ENCODE data around the gene TOMM22. TPM values are rescaled to one million over a fixed set of nuclear protein-coding genes. Genes with fewer than 3 reads are reported as not detected.
A peak's percentile ranks its signal among the peaks of the same experiment; 100 is the strongest.

The TOMM22 gene
- total RNA-seq, 1 experiment from 2014 or later = 146 TPM

DNA sequence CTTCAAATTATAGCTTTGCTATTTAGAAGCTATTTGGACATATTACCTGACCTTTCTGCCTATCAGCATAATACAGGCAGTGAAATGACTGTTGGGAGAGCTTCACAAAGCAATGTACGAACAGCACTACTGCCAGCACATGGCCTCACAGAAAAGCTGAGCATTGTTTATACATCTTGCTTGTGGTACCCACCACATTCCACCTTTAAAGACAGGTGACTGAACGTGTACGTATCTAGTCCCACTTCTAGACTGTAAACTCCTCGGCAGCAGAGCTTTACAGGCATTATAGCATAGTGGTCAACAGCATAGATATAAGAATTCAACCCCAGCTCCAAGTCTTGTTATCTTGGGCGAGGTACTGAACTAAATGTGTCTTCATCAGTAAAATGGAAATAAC is 17.4 kb downstream of the TOMM22 start:
- H3K4me1 Mint-ChIP-seq = peaks cover 47% of the 10 kb centered on the region

DNA sequence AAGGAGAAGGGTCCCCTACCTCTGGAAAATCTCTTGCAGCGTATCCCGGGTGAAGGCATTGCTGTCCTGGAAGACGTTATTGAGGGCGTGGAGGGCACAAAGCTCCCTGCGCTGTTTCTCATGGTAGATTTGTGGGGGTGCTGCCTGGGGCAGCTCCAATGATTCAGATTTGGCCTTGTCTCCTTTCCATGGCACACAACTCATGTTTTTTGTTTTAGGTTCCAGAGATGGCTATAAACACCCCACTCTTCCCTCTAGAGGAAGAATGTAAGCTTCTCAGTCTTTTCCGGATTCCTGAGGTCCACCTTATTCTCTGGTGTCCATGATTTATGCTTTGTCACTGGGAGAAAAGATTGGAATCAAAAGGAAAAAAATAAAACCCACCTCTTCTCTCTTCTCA is 18.0 kb downstream of the TOMM22 start:
- CTCF ChIA-PET = interaction anchor here (0.5 to 1.5 kb wide), 5 partner anchors 18 to 170 kb away, joined by 3 to 7 read pairs (median 3); partner anchors contain the start of gene TOMM22
- Mint-ChIP-seq H3K36me3 (peaks cover 10% of the 10 kb centered on the region), H3K9me3 (no peaks in the 10 kb centered on the region), H3K4me1 (peaks cover 51% of the 10 kb centered on the region), H3K27ac (peak overlapping the region; percentile 42), H3K27me3 (ENCODE audit: low read depth) (no peaks in the 10 kb centered on the region; the same call in 1 of the 2 replicates), H3K4me3 (peak overlapping the region; percentile 96)
- ATAC-seq (no peak), DNase-seq (ENCODE audit: low spot score) (no peak)
- TF ChIP-seq, protein P1, sequence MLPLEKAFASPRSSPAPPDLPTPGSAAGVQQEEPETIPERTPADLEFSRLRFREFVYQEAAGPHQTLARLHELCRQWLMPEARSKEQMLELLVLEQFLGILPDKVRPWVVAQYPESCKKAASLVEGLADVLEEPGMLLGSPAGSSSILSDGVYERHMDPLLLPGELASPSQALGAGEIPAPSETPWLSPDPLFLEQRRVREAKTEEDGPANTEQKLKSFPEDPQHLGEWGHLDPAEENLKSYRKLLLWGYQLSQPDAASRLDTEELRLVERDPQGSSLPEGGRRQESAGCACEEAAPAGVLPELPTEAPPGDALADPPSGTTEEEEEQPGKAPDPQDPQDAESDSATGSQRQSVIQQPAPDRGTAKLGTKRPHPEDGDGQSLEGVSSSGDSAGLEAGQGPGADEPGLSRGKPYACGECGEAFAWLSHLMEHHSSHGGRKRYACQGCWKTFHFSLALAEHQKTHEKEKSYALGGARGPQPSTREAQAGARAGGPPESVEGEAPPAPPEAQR (CRISPR knock-in tag; IDR thresholded peaks at IDR 0.05) = no peak
- POLR2A ChIA-PET = interaction anchor here (1.2 kb wide), 1 partner anchor 18 kb away, joined by 9 read pairs; the partner anchor contains the start of gene TOMM22

More for the DNA sequence above, 17.4 kb downstream of the TOMM22 start:
- Mint-ChIP-seq H3K27ac (no peak overlapping the region), H3K27me3 (ENCODE audit: low read depth) (no peaks in the 10 kb centered on the region; the same call in 1 of the 2 replicates), H3K4me3 (peak overlapping the region; percentile 96), H3K9me3 (no peaks in the 10 kb centered on the region), H3K36me3 (peaks cover 11% of the 10 kb centered on the region)
- TF ChIP-seq SOX15 (CRISPR knock-in tag; IDR thresholded peaks at IDR 0.05) = no peak
- TF ChIP-seq, protein P2, sequence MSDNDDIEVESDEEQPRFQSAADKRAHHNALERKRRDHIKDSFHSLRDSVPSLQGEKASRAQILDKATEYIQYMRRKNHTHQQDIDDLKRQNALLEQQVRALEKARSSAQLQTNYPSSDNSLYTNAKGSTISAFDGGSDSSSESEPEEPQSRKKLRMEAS (CRISPR knock-in tag; IDR thresholded peaks at IDR 0.05) = no peak
- no peak for TF ChIP-seq CBFB (CRISPR knock-in tag; IDR thresholded peaks at IDR 0.05; ENCODE audit: low read depth)
- TF ChIP-seq, protein P3, sequence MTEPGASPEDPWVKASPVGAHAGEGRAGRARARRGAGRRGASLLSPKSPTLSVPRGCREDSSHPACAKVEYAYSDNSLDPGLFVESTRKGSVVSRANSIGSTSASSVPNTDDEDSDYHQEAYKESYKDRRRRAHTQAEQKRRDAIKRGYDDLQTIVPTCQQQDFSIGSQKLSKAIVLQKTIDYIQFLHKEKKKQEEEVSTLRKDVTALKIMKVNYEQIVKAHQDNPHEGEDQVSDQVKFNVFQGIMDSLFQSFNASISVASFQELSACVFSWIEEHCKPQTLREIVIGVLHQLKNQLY (CRISPR knock-in tag; IDR thresholded peaks at IDR 0.05) = no peak
- TF ChIP-seq, protein P4, sequence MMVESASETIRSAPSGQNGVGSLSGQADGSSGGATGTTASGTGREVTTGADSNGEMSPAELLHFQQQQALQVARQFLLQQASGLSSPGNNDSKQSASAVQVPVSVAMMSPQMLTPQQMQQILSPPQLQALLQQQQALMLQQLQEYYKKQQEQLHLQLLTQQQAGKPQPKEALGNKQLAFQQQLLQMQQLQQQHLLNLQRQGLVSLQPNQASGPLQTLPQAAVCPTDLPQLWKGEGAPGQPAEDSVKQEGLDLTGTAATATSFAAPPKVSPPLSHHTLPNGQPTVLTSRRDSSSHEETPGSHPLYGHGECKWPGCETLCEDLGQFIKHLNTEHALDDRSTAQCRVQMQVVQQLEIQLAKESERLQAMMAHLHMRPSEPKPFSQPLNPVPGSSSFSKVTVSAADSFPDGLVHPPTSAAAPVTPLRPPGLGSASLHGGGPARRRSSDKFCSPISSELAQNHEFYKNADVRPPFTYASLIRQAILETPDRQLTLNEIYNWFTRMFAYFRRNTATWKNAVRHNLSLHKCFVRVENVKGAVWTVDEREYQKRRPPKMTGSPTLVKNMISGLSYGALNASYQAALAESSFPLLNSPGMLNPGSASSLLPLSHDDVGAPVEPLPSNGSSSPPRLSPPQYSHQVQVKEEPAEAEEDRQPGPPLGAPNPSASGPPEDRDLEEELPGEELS (CRISPR knock-in tag; IDR thresholded peaks at IDR 0.05) = no peak
- no peak for TF ChIP-seq ZNF232 (CRISPR knock-in tag; IDR thresholded peaks at IDR 0.05)
- TF ChIP-seq, protein P5, sequence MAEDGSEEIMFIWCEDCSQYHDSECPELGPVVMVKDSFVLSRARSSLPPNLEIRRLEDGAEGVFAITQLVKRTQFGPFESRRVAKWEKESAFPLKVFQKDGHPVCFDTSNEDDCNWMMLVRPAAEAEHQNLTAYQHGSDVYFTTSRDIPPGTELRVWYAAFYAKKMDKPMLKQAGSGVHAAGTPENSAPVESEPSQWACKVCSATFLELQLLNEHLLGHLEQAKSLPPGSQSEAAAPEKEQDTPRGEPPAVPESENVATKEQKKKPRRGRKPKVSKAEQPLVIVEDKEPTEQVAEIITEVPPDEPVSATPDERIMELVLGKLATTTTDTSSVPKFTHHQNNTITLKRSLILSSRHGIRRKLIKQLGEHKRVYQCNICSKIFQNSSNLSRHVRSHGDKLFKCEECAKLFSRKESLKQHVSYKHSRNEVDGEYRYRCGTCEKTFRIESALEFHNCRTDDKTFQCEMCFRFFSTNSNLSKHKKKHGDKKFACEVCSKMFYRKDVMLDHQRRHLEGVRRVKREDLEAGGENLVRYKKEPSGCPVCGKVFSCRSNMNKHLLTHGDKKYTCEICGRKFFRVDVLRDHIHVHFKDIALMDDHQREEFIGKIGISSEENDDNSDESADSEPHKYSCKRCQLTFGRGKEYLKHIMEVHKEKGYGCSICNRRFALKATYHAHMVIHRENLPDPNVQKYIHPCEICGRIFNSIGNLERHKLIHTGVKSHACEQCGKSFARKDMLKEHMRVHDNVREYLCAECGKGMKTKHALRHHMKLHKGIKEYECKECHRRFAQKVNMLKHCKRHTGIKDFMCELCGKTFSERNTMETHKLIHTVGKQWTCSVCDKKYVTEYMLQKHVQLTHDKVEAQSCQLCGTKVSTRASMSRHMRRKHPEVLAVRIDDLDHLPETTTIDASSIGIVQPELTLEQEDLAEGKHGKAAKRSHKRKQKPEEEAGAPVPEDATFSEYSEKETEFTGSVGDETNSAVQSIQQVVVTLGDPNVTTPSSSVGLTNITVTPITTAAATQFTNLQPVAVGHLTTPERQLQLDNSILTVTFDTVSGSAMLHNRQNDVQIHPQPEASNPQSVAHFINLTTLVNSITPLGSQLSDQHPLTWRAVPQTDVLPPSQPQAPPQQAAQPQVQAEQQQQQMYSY (CRISPR knock-in tag; IDR thresholded peaks at IDR 0.05) = no peak
- no peak for TF ChIP-seq ESRRA (CRISPR knock-in tag; IDR thresholded peaks at IDR 0.05; ENCODE audit: borderline replicate concordance)
- TF ChIP-seq HMGA2 (CRISPR knock-in tag; IDR thresholded peaks at IDR 0.05) = no peak
- no peak for TF ChIP-seq JUN (CRISPR knock-in tag; IDR thresholded peaks at IDR 0.05)
- TF ChIP-seq, protein P6, sequence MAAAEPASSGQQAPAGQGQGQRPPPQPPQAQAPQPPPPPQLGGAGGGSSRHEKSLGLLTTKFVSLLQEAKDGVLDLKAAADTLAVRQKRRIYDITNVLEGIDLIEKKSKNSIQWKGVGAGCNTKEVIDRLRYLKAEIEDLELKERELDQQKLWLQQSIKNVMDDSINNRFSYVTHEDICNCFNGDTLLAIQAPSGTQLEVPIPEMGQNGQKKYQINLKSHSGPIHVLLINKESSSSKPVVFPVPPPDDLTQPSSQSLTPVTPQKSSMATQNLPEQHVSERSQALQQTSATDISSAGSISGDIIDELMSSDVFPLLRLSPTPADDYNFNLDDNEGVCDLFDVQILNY (CRISPR knock-in tag; IDR thresholded peaks at IDR 0.05) = no peak
- TF ChIP-seq JAZF1 (CRISPR knock-in tag; IDR thresholded peaks at IDR 0.05) = no peak
- TF ChIP-seq ZNF423 (CRISPR knock-in tag; IDR thresholded peaks at IDR 0.05) = no peak
- TF ChIP-seq KAT7 (CRISPR knock-in tag; IDR thresholded peaks at IDR 0.05; ENCODE audit: borderline replicate concordance) = no peak
- no peak for TF ChIP-seq GRHL2 (CRISPR knock-in tag; IDR thresholded peaks at IDR 0.05; ENCODE audit: insufficient replicate concordance, severe bottlenecking)
- DNase-seq (ENCODE audit: low spot score) (no peak), ATAC-seq (no peak)
- ChIA-PET CTCF (interaction anchor here (1.1 to 1.7 kb wide), 5 partner anchors 17 to 171 kb away, joined by 3 to 7 read pairs (median 3); partner anchors contain the start of gene TOMM22), POLR2A (interaction anchor here (1.2 kb wide), 1 partner anchor 18 kb away, joined by 9 read pairs; the partner anchor contains the start of gene TOMM22)

All from WTC11 (cell line).